H1 (cell line): ENCODE data around the gene GUCY2D. TPM values are rescaled to one million over a fixed set of nuclear protein-coding genes. Genes with fewer than 3 reads are reported as not detected.

Experiments used
- CTCF ChIA-PET: fragments of 300-600 bp; sonication (Branson Sonifier 250); formaldehyde crosslinking; loops from one replicate; lab custom pipeline; 2021; ENCODE audit not compliant: partially characterized antibody; lab: Charles Lee
- POLR2A ChIA-PET: fragments of 300-600 bp; sonication (Branson Sonifier 250); formaldehyde crosslinking; loops from one replicate; lab custom pipeline; 2021; ENCODE audit warnings: inconsistent platforms; ENCODE audit not compliant: partially characterized antibody; lab: Charles Lee
- DNase-seq, 2 experiments: peaks; one replicate each; pipeline versions ENCODE4 v3.0.0 to v3.0.0-alpha.2; 2010 to 2022; ENCODE audit warnings: low spot score in 2 of 2, low read depth in 1 of 2, mixed read lengths in 1 of 2
- FAIRE-seq: peaks from 2 replicates; lab custom pipeline; 2011; peaks lifted over from hg19 to GRCh38; lab: Jason Lieb, UNC
- H2AFZ ChIP-seq: 2 replicates; pipeline ENCODE4 v1.8.1; 2012; ENCODE audit warnings: low read length, inconsistent platforms
- H2AK5ac ChIP-seq: 2 replicates; pipeline ENCODE4 v1.6.1; 2013; ENCODE audit warnings: low read depth, low read length
- H2BK120ac ChIP-seq: replicated peaks from 2 replicates; pipeline ENCODE3; 2013; ENCODE audit warnings: low read depth, low read length, inconsistent platforms
- H2BK12ac ChIP-seq: 2 replicates; pipeline ENCODE4 v1.6.1; 2013; ENCODE audit warnings: low read depth, low read length
- H2BK15ac ChIP-seq: 2 replicates; pipeline ENCODE4 v1.6.1; 2013; ENCODE audit warnings: low read length
- H2BK20ac ChIP-seq: 2 replicates; pipeline ENCODE4 v1.6.1; 2013; ENCODE audit warnings: low read length
- H2BK5ac ChIP-seq: 2 replicates; pipeline ENCODE4 v1.6.1; 2013; ENCODE audit warnings: low read depth, low read length
- H3K14ac ChIP-seq: 2 replicates; pipeline ENCODE4 v1.6.1; 2013; ENCODE audit warnings: inconsistent platforms; ENCODE audit not compliant: insufficient read length
- H3K18ac ChIP-seq: 2 replicates; pipeline ENCODE4 v1.6.1; 2013; ENCODE audit warnings: low read length; ENCODE audit errors: extremely low read depth
- H3K23ac ChIP-seq: 2 replicates; pipeline ENCODE4 v1.6.1; 2013; ENCODE audit warnings: inconsistent platforms; ENCODE audit not compliant: insufficient read length
- H3K23me2 ChIP-seq: 2 replicates; pipeline ENCODE4 v1.6.1; 2013; ENCODE audit warnings: low read depth, low read length
- H3K27ac ChIP-seq: 2 replicates; pipeline ENCODE4 v1.6.1; 2011; ENCODE audit warnings: low read depth, low read length, inconsistent platforms
- H3K27me3 ChIP-seq, 4 experiments: replicated peaks in 1 of 4; 1 replicate in 1 of 4; 2 replicates in 3 of 4; pipeline versions ENCODE4 v1.6.1 to v1.8.1; 2011 to 2013; ENCODE audit warnings: low read length in 3 of 4, mild to moderate bottlenecking in 3 of 4, inconsistent platforms in 2 of 4, mixed read lengths in 2 of 4, moderate library complexity in 1 of 4; ENCODE audit not compliant: control insufficient read depth in 3 of 4, insufficient read depth in 3 of 4; ENCODE audit errors: extremely low read depth in 1 of 4
- H3K36me3 ChIP-seq, 4 experiments: 2 replicates each; pipeline versions ENCODE4 v1.6.1 to v1.8.1; 2011 to 2013; ENCODE audit warnings: mild to moderate bottlenecking in 4 of 4, low read length in 3 of 4, moderate library complexity in 2 of 4, control low read depth in 1 of 4, inconsistent platforms in 1 of 4; ENCODE audit not compliant: insufficient read depth in 4 of 4, control insufficient read depth in 2 of 4
- H3K4ac ChIP-seq: replicated peaks from 2 replicates; pipeline ENCODE3; 2013; ENCODE audit warnings: low read length, low read depth, mixed read lengths, inconsistent platforms; ENCODE audit not compliant: insufficient read length
- H3K4me1 ChIP-seq, 4 experiments: replicated peaks in 1 of 4; 1 replicate in 1 of 4; 2 replicates in 3 of 4; pipeline versions ENCODE4 v1.6.1 to v1.8.1; 2011 to 2013; ENCODE audit warnings: low read length in 3 of 4, inconsistent platforms in 2 of 4, mixed read lengths in 1 of 4; ENCODE audit not compliant: insufficient read depth in 4 of 4, control insufficient read depth in 3 of 4
- H3K4me2 ChIP-seq, 2 experiments: 2 replicates each; pipeline versions ENCODE4 v1.6.1 to v1.8.1; 2011 to 2013; ENCODE audit warnings: low read depth in 2 of 2, low read length in 2 of 2, control low read depth in 1 of 2, inconsistent platforms in 1 of 2, mild to moderate bottlenecking in 1 of 2; ENCODE audit not compliant: insufficient read depth in 1 of 2
- H3K4me3 ChIP-seq, 4 experiments: fragments of 200-600, 300-600 bp in 1 of 4; sonication (generic), shearing (Covaris generic), sonication (Bioruptor Twin) in 1 of 4; 2 replicates each; pipeline versions ENCODE4 v1.5.1 to v1.8.1; 2011 to 2016; ENCODE audit warnings: low read length in 4 of 4, low read depth in 3 of 4, control low read depth in 2 of 4, inconsistent platforms in 2 of 4, mild to moderate bottlenecking in 2 of 4, mixed read lengths in 1 of 4, moderate library complexity in 1 of 4; ENCODE audit not compliant: insufficient read depth in 2 of 4; ENCODE audit errors: extremely low read depth in 1 of 4
- H3K56ac ChIP-seq: replicated peaks from 2 replicates; pipeline ENCODE3; 2013; ENCODE audit warnings: low read depth, mild to moderate bottlenecking, mixed read lengths, low read length, inconsistent platforms; ENCODE audit not compliant: insufficient read length
- H3K79me1 ChIP-seq: 2 replicates; pipeline ENCODE4 v1.6.1; 2013; ENCODE audit warnings: low read depth, low read length, control low read depth
- H3K79me2 ChIP-seq, 2 experiments: 2 replicates each; pipeline versions ENCODE4 v1.6.1 to v1.8.1; 2012 to 2013; ENCODE audit warnings: low read length in 2 of 2, mild to moderate bottlenecking in 2 of 2, inconsistent platforms in 1 of 2; ENCODE audit not compliant: insufficient read depth in 2 of 2, control insufficient read depth in 1 of 2
- H3K9ac ChIP-seq, 4 experiments: replicated peaks in 1 of 4; 1 replicate in 1 of 4; 2 replicates in 3 of 4; pipeline versions ENCODE4 v1.6.1 to v1.8.1; 2011 to 2013; ENCODE audit warnings: low read depth in 3 of 4, low read length in 3 of 4, control low read depth in 2 of 4, mild to moderate bottlenecking in 2 of 4, moderate library complexity in 2 of 4, inconsistent platforms in 1 of 4; ENCODE audit errors: extremely low read depth in 1 of 4
- H3K9me3 ChIP-seq, 2 experiments: 2 replicates each; pipeline versions ENCODE4 v1.6.1 to v1.8.1; 2012 to 2013; ENCODE audit warnings: mild to moderate bottlenecking in 2 of 2, moderate library complexity in 2 of 2, control low read depth in 1 of 2, inconsistent platforms in 1 of 2, low read depth in 1 of 2, low read length in 1 of 2, mixed read lengths in 1 of 2; ENCODE audit not compliant: insufficient read depth in 2 of 2
- H4K20me1 ChIP-seq, 2 experiments: replicated peaks in 1 of 2; 2 replicates each; pipeline versions ENCODE3 to v1.8.1; 2011 to 2013; ENCODE audit warnings: inconsistent platforms in 2 of 2, low read length in 2 of 2, mild to moderate bottlenecking in 1 of 2; ENCODE audit not compliant: insufficient read depth in 2 of 2, control insufficient read depth in 1 of 2
- H4K5ac ChIP-seq: 2 replicates; pipeline ENCODE4 v1.6.1; 2013; ENCODE audit warnings: low read length, low read depth, mixed read lengths, inconsistent platforms; ENCODE audit not compliant: insufficient read length
- H4K8ac ChIP-seq: 2 replicates; pipeline ENCODE4 v1.8.0; 2013; ENCODE audit warnings: mild to moderate bottlenecking, moderate library complexity, low read length, inconsistent platforms; ENCODE audit not compliant: insufficient read depth; ENCODE audit errors: extremely low read depth
- H4K91ac ChIP-seq: replicated peaks from 2 replicates; pipeline ENCODE3; 2013; ENCODE audit warnings: low read length, mixed read lengths, inconsistent platforms; ENCODE audit not compliant: insufficient read length
- CHD1 ChIP-seq: IDR thresholded peaks from 2 replicates; pipeline ENCODE4 v1.6.1; 2012; ENCODE audit warnings: low read depth, low read length, improper control_type of control experiment
- CREB1 ChIP-seq: IDR thresholded peaks from 2 replicates; pipeline ENCODE4 v1.6.1; 2012; ENCODE audit warnings: inconsistent platforms
- GABPA ChIP-seq: IDR thresholded peaks from 2 replicates; pipeline ENCODE4 v1.6.1; 2011; ENCODE audit warnings: mild to moderate bottlenecking, low read length, moderate library complexity, borderline replicate concordance; ENCODE audit not compliant: insufficient read depth
- GTF2F1 ChIP-seq: IDR thresholded peaks from 2 replicates; pipeline ENCODE4 v1.6.1; 2012; ENCODE audit warnings: low read depth, low read length, improper control_type of control experiment, borderline replicate concordance
- KDM4A ChIP-seq: IDR thresholded peaks from one replicate; pipeline ENCODE4 v1.7.1; 2012; ENCODE audit warnings: low read depth, mild to moderate bottlenecking, moderate library complexity, low read length, inconsistent platforms; ENCODE audit not compliant: severe bottlenecking
- SIN3A ChIP-seq, 2 experiments: IDR thresholded peaks in 1 of 2; conservative IDR thresholded peaks in 1 of 2; 2 replicates each; pipeline ENCODE4 v1.6.1; 2011 to 2012; ENCODE audit warnings: low read length in 2 of 2, improper control_type of control experiment in 1 of 2, low read depth in 1 of 2, mild to moderate bottlenecking in 1 of 2
- TAF1 ChIP-seq: IDR thresholded peaks from 2 replicates; pipeline ENCODE4 v1.6.1; 2011; ENCODE audit warnings: mild to moderate bottlenecking, low read depth, low read length
- WGBS, 2 experiments: shearing (Covaris generic) in 1 of 2; methylation state at CpG; one replicate each; pipeline versions ENCODE4 v1.1.6 to v1.1.7; 2013 to 2015; ENCODE audit warnings: low lambda C conversion rate in 2 of 2, mixed read lengths in 2 of 2, inconsistent platforms in 1 of 2, low coverage in 1 of 2, missing lambda C conversion rate in 1 of 2; ENCODE audit not compliant: insufficient replicate concordance in 2 of 2, insufficient coverage in 1 of 2, insufficient read length in 1 of 2; ENCODE audit errors: extremely low coverage in 1 of 2, missing lambda C conversion rate in 1 of 2; 5-methylcytosine and 5-hydroxymethylcytosine counted together
- polyA plus RNA-seq, 7 experiments: library from polyadenylated mRNA; depleted of rRNA in 3 of 7; stranded (reverse) in 5 of 7; unstranded in 2 of 7; fragments of >200 nt in 5 of 7; fragments of 200-250 nt in 2 of 7; gene quantifications; 1 replicate in 5 of 7; 2 replicates in 1 of 7; 4 replicates in 1 of 7; pipeline versions ENCODE4 v1.2.1 to v1.2.3, GENCODE V29; 2011 to 2013; ENCODE audit warnings: missing spikeins in 2 of 7, mixed read lengths in 2 of 7
- total RNA-seq: library from RNA; stranded (reverse); fragmentation: NEBNext Ultra II Directional; extraction: Animal tissue kit (Norgen Biotek cat#: 25700); gene quantifications from 2 replicates; pipeline ENCODE4 v1.2.1, GENCODE V29; 2021
- TF ChIP-seq, protein P1 (sequence below): IDR thresholded peaks from 2 replicates; pipeline ENCODE4 v1.6.1; 2012; ENCODE audit warnings: inconsistent platforms

Gene GUCY2D
- total and polyA plus RNA-seq, 2 of the 8 experiments (the other 6 are each of a cell fraction or from before 2014, with no cell fraction given) = 0.20 to 0.48 TPM

DNA sequence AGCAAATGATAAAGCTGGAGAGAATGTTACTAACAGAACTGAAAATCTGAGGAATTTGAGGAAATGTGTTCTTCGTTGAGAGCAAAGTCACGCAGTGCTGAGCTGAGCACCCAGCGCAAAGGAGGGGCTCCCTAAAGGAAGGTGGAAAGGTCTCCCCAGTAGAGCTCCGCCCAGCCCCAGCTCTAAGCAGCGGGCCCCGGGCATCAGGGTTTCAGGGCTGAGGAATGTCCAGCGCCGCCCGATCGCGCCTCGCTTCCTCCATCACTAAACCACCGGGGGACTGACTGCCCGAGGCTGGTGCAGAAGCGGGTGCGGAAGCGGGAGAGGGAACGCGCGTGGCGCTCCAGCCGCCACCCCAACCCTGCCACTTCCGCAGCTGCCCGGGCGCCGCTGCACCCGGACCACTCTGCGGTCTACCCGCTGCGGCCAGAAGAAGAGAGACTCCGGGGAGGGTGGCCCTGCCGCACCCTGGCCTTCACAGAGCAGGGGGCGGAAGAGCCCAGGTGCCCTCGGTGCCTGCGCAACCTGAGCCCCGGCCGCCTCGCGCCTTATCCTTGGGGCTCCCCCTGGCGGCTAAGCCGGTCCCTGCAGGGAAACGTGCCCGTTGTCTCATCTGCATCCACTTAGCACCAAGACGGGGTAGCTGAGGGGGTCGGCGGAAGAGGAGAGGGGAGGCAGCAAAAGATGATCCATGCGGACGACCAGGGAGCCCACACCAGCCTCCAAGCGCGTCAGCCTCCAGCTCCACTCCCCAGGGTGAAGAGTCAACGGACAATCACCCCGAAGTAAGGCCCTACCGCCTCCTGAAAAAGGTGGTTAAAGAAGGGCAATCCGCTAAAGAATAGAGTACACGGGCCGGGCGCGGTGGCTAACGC, 12.4 kb upstream of the GUCY2D start:
- CTCF ChIA-PET = interaction anchor here (0.6 to 10.6 kb wide), 70 partner anchors 8 to 349 kb away, joined by 3 to 104 read pairs (median 4); partner anchors contain the start of genes ALOX15B, CNTROB, KCNAB3 and PER1
- Histone ChIP-seq H3K27ac (no peak overlapping the region), H3K23ac (no peak overlapping the region)
- no peak for TF ChIP-seq CHD1
- TF ChIP-seq, protein P1, sequence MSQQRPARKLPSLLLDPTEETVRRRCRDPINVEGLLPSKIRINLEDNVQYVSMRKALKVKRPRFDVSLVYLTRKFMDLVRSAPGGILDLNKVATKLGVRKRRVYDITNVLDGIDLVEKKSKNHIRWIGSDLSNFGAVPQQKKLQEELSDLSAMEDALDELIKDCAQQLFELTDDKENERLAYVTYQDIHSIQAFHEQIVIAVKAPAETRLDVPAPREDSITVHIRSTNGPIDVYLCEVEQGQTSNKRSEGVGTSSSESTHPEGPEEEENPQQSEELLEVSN = peak; percentile 64
- 0 out of 2 replicates have a peak, but pooled peaks have one; percentile 17 for TF ChIP-seq GTF2F1
- peak; percentile 68; the same call in 1 of the 2 replicates for TF ChIP-seq GABPA
- peak; percentile 53; the same call in 1 of the 2 replicates for TF ChIP-seq TAF1
- peak; percentile 97 for TF ChIP-seq KDM4A
- peak in 1 of 2 experiments; percentile 59; a peak in 2 of 4 replicates for TF ChIP-seq SIN3A (conservative IDR thresholded peaks at IDR 0.05 in 1 of 2, IDR thresholded peaks at IDR 0.05 in 1 of 2; ENCODE audit: low read depth in 1 of 2, low read length in 2 of 2)
- peak; percentile 52 for TF ChIP-seq CREB1

More for the DNA sequence above, 12.4 kb upstream of the GUCY2D start:
- Histone ChIP-seq H3K56ac (peak overlapping the region; percentile 52), H3K4me3 (peak overlapping the region; percentile 53 to 68 (median 63)), H3K27me3 (peaks cover 0 to 16% (median 9%) of the 10 kb centered on the region in 4 experiments; a peak in 4 of 7 replicates), H3K36me3 (no peaks in the 10 kb centered on the region), H3K9me3 (no peaks in the 10 kb centered on the region), H4K8ac (peak overlapping the region; percentile 81; the same call in 1 of the 2 replicates), H2BK20ac (no peak overlapping the region), H3K4me2 (peak overlapping the region; percentile 48 to 82), H4K5ac (peak overlapping the region; percentile 54), H3K18ac (peak overlapping the region; percentile 60), H3K79me1 (no peaks in the 10 kb centered on the region), H2AK5ac (no peak overlapping the region), H3K9ac (no peak overlapping the region), H2BK5ac (peak overlapping the region; percentile 24; the same call in 1 of the 2 replicates), H4K91ac (peak overlapping the region; percentile 11), H2BK120ac (no peak overlapping the region), H3K4me1 (peaks cover 0 to 2% (median 0%) of the 10 kb centered on the region in 4 experiments; a peak in 1 of 7 replicates), H3K79me2 (no peaks in the 10 kb centered on the region), H3K4ac (no peak overlapping the region), H3K23me2 (peaks cover 5% of the 10 kb centered on the region; the same call in 1 of the 2 replicates), H4K20me1 (peaks cover 0 to 3% of the 10 kb centered on the region in 2 experiments), H2BK12ac (peak overlapping the region; percentile 97; the same call in 1 of the 2 replicates), H2AFZ (peak overlapping the region; percentile 98), H2BK15ac (peak overlapping the region; percentile 97; the same call in 1 of the 2 replicates), H3K14ac (no peak overlapping the region)
- DNase-seq (peak; percentile 83 to 100), FAIRE-seq (no peak)
- WGBS, 2 experiments = 13% methylated on average over 53 of the region's 59 CpGs; no CpG with 5 or more reads in 1 of the 2 experiments
- POLR2A ChIA-PET = interaction anchor here (0.6 to 1.9 kb wide), 9 partner anchors 13 to 304 kb away, joined by 3 to 8 read pairs (median 3); partner anchors contain the start of gene PER1
